Measurements from ENCODE around the gene RPL31.

RPL31 gene

GRCh38 chr2:101018934-101019333 lies 16.8 kb downstream of the RPL31 start:
- H3K27me3 ChIP-seq = no peaks in the 10 kb centered on the region
- H3K4me1 ChIP-seq (ENCODE audit: control insufficient read depth in 1 of 2, insufficient read depth in 1 of 2, low read depth in 1 of 2, low read length in 1 of 2) = no peaks in the 10 kb centered on the region
- no peak overlapping the region for H3K4me3 ChIP-seq (ENCODE audit: low read depth in 1 of 2, low read length in 1 of 2)
- no peak for TF ChIP-seq CTCF (IDR thresholded peaks at IDR 0.05)
- no peaks in the 10 kb centered on the region for H3K9me3 ChIP-seq
- H3K36me3 ChIP-seq = peaks cover 63% of the 10 kb centered on the region
- no peak overlapping the region for H3K27ac ChIP-seq

GRCh38 chr2:101022221-101022620 lies 20.1 kb downstream of the RPL31 start:
- no peaks in the 10 kb centered on the region for H3K27me3 ChIP-seq
- TF ChIP-seq CTCF (IDR thresholded peaks at IDR 0.05) = no peak
- no peaks in the 10 kb centered on the region for H3K9me3 ChIP-seq
- H3K27ac ChIP-seq = no peak overlapping the region
- no peaks in the 10 kb centered on the region for H3K4me1 ChIP-seq (ENCODE audit: control insufficient read depth in 1 of 2, insufficient read depth in 1 of 2, low read depth in 1 of 2, low read length in 1 of 2)
- peaks cover 82% of the 10 kb centered on the region for H3K36me3 ChIP-seq
- no peak overlapping the region for H3K4me3 ChIP-seq (ENCODE audit: low read depth in 1 of 2, low read length in 1 of 2)

GRCh38 chr2:101023327-101024107 lies 21.4 kb downstream of the RPL31 start:
- no peak for TF ChIP-seq CTCF (IDR thresholded peaks at IDR 0.05)
- no peak overlapping the region for H3K27ac ChIP-seq
- H3K4me3 ChIP-seq (ENCODE audit: low read depth in 1 of 2, low read length in 1 of 2) = no peak overlapping the region
- peaks cover 92% of the 10 kb centered on the region for H3K36me3 ChIP-seq
- H3K27me3 ChIP-seq = no peaks in the 10 kb centered on the region
- no peaks in the 10 kb centered on the region for H3K9me3 ChIP-seq
- H3K4me1 ChIP-seq (ENCODE audit: control insufficient read depth in 1 of 2, insufficient read depth in 1 of 2, low read depth in 1 of 2, low read length in 1 of 2) = no peaks in the 10 kb centered on the region

- no peak overlapping the region for H3K27ac ChIP-seq
- H3K9me3 ChIP-seq = no peaks in the 10 kb centered on the region
- no peak for TF ChIP-seq CTCF (IDR thresholded peaks at IDR 0.05)
- no peak overlapping the region for H3K4me3 ChIP-seq (ENCODE audit: low read depth in 1 of 2, low read length in 1 of 2)
- H3K27me3 ChIP-seq = no peaks in the 10 kb centered on the region
- H3K4me1 ChIP-seq (ENCODE audit: control insufficient read depth in 1 of 2, insufficient read depth in 1 of 2, low read depth in 1 of 2, low read length in 1 of 2) = no peaks in the 10 kb centered on the region
- peaks cover 84% of the 10 kb centered on the region for H3K36me3 ChIP-seq
Measured at GRCh38 chr2:101025561-101025960, 23.5 kb downstream of the RPL31 start.

- Histone ChIP-seq H3K4me1 (ENCODE audit: control insufficient read depth in 1 of 2, insufficient read depth in 1 of 2, low read depth in 1 of 2, low read length in 1 of 2) (peaks cover 5% of the 10 kb centered on the region in 2 experiments), H3K27me3 (no peaks in the 10 kb centered on the region), H3K36me3 (peaks cover 78% of the 10 kb centered on the region), H3K27ac (no peak overlapping the region), H3K4me3 (ENCODE audit: low read depth in 1 of 2, low read length in 1 of 2) (no peak overlapping the region), H3K9me3 (no peaks in the 10 kb centered on the region)
- TF ChIP-seq CTCF (IDR thresholded peaks at IDR 0.05) = no peak
Measured at GRCh38 chr2:101026253-101026701, 24.2 kb downstream of the RPL31 start.

Data from neutrophil (primary cell).